Measurements from ENCODE around the gene C8G. TPM values are rescaled to one million over a fixed set of nuclear protein-coding genes. Genes with fewer than 3 reads are reported as not detected.

Gene C8G
- total RNA-seq, 6 experiments from 2014 or later = 248 to 755 (median 453) TPM

- no peaks in the 10 kb centered on the region for H3K9me3 ChIP-seq
- ATAC-seq (no peak), DNase-seq (no peak)
- no peak overlapping the region for H3K27ac ChIP-seq
- WGBS (ENCODE audit: insufficient coverage, low coverage, low lambda C conversion rate, missing lambda C conversion rate) = no CpG with 5 or more reads among the region's 11 CpGs
- intact Hi-C loops (cut with DNase I) = no loop called here
- no peaks in the 10 kb centered on the region for H3K4me1 ChIP-seq
- no peaks in the 10 kb centered on the region for H3K27me3 ChIP-seq
- H3K4me3 ChIP-seq = no peak overlapping the region
- TF ChIP-seq, protein P1, sequence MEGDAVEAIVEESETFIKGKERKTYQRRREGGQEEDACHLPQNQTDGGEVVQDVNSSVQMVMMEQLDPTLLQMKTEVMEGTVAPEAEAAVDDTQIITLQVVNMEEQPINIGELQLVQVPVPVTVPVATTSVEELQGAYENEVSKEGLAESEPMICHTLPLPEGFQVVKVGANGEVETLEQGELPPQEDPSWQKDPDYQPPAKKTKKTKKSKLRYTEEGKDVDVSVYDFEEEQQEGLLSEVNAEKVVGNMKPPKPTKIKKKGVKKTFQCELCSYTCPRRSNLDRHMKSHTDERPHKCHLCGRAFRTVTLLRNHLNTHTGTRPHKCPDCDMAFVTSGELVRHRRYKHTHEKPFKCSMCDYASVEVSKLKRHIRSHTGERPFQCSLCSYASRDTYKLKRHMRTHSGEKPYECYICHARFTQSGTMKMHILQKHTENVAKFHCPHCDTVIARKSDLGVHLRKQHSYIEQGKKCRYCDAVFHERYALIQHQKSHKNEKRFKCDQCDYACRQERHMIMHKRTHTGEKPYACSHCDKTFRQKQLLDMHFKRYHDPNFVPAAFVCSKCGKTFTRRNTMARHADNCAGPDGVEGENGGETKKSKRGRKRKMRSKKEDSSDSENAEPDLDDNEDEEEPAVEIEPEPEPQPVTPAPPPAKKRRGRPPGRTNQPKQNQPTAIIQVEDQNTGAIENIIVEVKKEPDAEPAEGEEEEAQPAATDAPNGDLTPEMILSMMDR (IDR thresholded peaks at IDR 0.05) = no peak
- TF ChIP-seq POLR2A (IDR thresholded peaks at IDR 0.05) = no peak
- H3K36me3 ChIP-seq = no peaks in the 10 kb centered on the region
Measured at GRCh38 chr9:136970361-136970760, 25.3 kb downstream of the C8G start.

- no peak for ATAC-seq
- Histone ChIP-seq H3K4me3 (no peak overlapping the region), H3K27ac (no peak overlapping the region), H3K9me3 (no peaks in the 10 kb centered on the region), H3K36me3 (no peaks in the 10 kb centered on the region), H3K27me3 (no peaks in the 10 kb centered on the region), H3K4me1 (no peaks in the 10 kb centered on the region)
- no peak for TF ChIP-seq POLR2A (IDR thresholded peaks at IDR 0.05)
- TF ChIP-seq, protein P1 (IDR thresholded peaks at IDR 0.05) = no peak
- 69% methylated on average over 6 of the region's 14 CpGs for WGBS (ENCODE audit: insufficient coverage, low coverage, low lambda C conversion rate, missing lambda C conversion rate)
- no peak for DNase-seq
- intact Hi-C loops (cut with DNase I) = no loop called here
Measured at GRCh38 chr9:136971746-136972145, 26.7 kb downstream of the C8G start.

DNA sequence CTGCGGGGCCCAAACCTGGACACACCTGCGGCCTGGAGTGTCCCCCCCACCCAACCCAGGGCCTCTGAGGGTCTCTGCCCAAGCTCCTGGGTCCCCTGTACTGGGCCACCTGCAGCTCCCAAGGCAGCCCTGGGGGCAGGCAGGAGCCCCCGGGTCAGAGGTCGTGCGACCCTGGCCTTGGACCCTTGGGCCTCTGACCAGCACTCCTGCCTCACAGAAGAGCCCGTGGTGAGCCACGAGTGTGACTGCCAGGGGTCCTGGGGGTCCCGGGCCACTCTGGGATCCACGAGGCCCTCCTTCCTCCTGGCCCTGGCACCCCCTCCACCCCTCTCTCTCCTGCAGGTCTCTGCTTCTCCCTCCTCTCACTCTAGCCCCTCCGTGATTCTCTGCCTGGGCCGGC is 27.3 kb downstream of the C8G start:
- Histone ChIP-seq H3K4me1 (no peaks in the 10 kb centered on the region), H3K4me3 (no peak overlapping the region), H3K36me3 (no peaks in the 10 kb centered on the region), H3K27ac (no peak overlapping the region), H3K27me3 (no peaks in the 10 kb centered on the region), H3K9me3 (no peaks in the 10 kb centered on the region)
- intact Hi-C loops (cut with DNase I) = no loop called here
- ATAC-seq (no peak), DNase-seq (no peak)
- 100% methylated on average over 2 of the region's 11 CpGs for WGBS (ENCODE audit: insufficient coverage, low coverage, low lambda C conversion rate, missing lambda C conversion rate)
- TF ChIP-seq, protein P1 (IDR thresholded peaks at IDR 0.05) = no peak
- TF ChIP-seq POLR2A (IDR thresholded peaks at IDR 0.05) = no peak

DNA sequence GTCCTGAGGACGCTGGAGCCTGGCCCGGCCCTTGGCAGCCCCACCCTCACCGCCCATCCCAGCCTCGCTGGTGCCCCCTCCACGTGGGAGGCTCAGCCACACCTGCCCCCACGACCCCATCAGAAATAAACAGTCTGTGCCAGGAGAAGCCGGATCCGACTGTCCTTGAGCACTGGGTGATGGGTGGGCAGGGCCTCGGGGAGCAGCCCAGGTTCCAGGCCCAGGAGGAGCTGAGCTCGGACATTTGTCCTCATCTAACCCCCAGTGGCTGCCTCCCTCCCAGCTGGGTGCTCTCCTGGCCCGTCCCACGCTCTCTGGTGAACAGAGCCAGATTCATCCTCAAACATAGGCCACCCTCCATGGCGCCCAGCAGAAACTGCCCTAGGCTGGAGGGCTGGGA is 27.7 kb downstream of the C8G start:
- intact Hi-C loops (cut with DNase I) = no loop called here
- TF ChIP-seq POLR2A (IDR thresholded peaks at IDR 0.05) = no peak
- TF ChIP-seq, protein P1 (IDR thresholded peaks at IDR 0.05) = no peak

More for the DNA sequence above, 27.7 kb downstream of the C8G start:
- H3K9me3 ChIP-seq = no peaks in the 10 kb centered on the region
- DNase-seq = no peak
- H3K36me3 ChIP-seq = no peaks in the 10 kb centered on the region
- no peak overlapping the region for H3K27ac ChIP-seq
- WGBS (ENCODE audit: insufficient coverage, low coverage, low lambda C conversion rate, missing lambda C conversion rate) = 51% methylated on average over 10 of the region's 13 CpGs
- H3K27me3 ChIP-seq = no peaks in the 10 kb centered on the region
- H3K4me3 ChIP-seq = no peak overlapping the region
- no peaks in the 10 kb centered on the region for H3K4me1 ChIP-seq
- ATAC-seq = no peak

Measured in right lobe of liver (tissue), 6 donors.